ENCODE results near the gene VPS37D. TPM values are rescaled to one million over a fixed set of nuclear protein-coding genes. Genes with fewer than 3 reads are reported as not detected.

VPS37D gene
- polyA plus RNA-seq, 3 donors: not detected

DNA sequence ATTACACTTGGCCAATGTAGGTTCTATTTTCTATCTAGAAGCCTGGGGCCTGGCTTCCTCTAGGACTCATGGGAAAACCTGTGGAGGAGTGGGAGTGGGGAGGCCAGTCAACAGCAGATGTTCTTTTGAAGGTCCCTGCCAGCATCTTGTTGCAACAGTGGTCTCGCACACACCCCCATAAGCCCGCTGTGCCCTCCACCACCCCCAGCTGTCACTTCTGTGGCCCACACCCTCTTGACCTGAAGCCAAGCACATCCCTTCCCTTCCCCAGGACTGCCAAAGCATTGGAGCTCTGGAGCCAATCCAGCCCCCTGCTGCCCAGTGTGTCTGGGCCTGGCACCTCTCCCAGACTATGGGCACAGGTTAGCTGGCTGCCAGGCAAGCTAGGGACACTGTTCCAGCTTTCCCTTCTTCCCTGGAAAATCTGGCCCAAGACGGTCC is 53.8 kb downstream of the VPS37D start:
- peaks cover 6 to 10% of the 10 kb centered on the region in 2 donors for H3K36me3 Mint-ChIP-seq
- peaks cover 0 to 20% (median 14%) of the 10 kb centered on the region in 7 donors for H3K9me3 Mint-ChIP-seq
- Histone ChIP-seq H3K4me1 (ENCODE audit: control insufficient read depth in 1 of 2, insufficient read depth in 2 of 2, low read length in 2 of 2) (peaks cover 28 to 35% of the 10 kb centered on the region in 2 donors), H4K20me1 (ENCODE audit: insufficient read depth, low read length) (no peaks in the 10 kb centered on the region), H3K27ac (ENCODE audit: low read depth in 1 of 2, low read length in 2 of 2) (no peak overlapping the region), H3K4me2 (replicated peaks; ENCODE audit: extremely low read depth, low read length, poor library complexity, severe bottlenecking) (no peak overlapping the region), H3K36me3 (replicated peaks in 1 of 2; ENCODE audit: control insufficient read depth in 1 of 2, insufficient read depth in 2 of 2, low read length in 2 of 2) (no peaks in the 10 kb centered on the region), H3K79me2 (ENCODE audit: insufficient read depth, low read length) (no peaks in the 10 kb centered on the region), H2AFZ (ENCODE audit: insufficient read depth, low read depth, low read length, poor library complexity, severe bottlenecking) (no peak overlapping the region), H3K9me3 (replicated peaks in 1 of 2; ENCODE audit: control insufficient read depth in 1 of 2, insufficient read depth in 1 of 2, low read length in 2 of 2) (peaks cover 0 to 4% of the 10 kb centered on the region in 2 donors), H3K4me3 (replicated peaks in 1 of 3; ENCODE audit: low read depth in 2 of 3, low read length in 3 of 3) (no peak overlapping the region), H3K27me3 (ENCODE audit: control insufficient read depth in 2 of 2, insufficient read depth in 2 of 2, low read length in 2 of 2) (peaks cover 22 to 79% of the 10 kb centered on the region in 2 donors), H3K9ac (ENCODE audit: insufficient read depth, low read length, poor library complexity, severe bottlenecking) (no peak overlapping the region)
- peaks cover 29% of the 10 kb centered on the region for H3K4me1 Mint-ChIP-seq
- peak overlapping the region in 1 of 7 donors; percentile 85 for H3K27ac Mint-ChIP-seq
- intact Hi-C loops (cut with micrococcal nuclease): loop anchor here in 1 of 2 donors (5.0 kb wide), 1 partner anchor 54 kb away; the partner anchor contains the start of gene VPS37D
- peak overlapping the region in 1 of 2 donors; percentile 92 for H3K4me3 Mint-ChIP-seq
- TF ChIP-seq, protein P1, sequence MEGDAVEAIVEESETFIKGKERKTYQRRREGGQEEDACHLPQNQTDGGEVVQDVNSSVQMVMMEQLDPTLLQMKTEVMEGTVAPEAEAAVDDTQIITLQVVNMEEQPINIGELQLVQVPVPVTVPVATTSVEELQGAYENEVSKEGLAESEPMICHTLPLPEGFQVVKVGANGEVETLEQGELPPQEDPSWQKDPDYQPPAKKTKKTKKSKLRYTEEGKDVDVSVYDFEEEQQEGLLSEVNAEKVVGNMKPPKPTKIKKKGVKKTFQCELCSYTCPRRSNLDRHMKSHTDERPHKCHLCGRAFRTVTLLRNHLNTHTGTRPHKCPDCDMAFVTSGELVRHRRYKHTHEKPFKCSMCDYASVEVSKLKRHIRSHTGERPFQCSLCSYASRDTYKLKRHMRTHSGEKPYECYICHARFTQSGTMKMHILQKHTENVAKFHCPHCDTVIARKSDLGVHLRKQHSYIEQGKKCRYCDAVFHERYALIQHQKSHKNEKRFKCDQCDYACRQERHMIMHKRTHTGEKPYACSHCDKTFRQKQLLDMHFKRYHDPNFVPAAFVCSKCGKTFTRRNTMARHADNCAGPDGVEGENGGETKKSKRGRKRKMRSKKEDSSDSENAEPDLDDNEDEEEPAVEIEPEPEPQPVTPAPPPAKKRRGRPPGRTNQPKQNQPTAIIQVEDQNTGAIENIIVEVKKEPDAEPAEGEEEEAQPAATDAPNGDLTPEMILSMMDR (IDR thresholded peaks at IDR 0.05): no peak
- no peak for DNase-seq
- H3K27me3 Mint-ChIP-seq (ENCODE audit: low read depth in 3 of 3): peaks cover 59 to 68% (median 63%) of the 10 kb centered on the region in 3 donors
- 83% methylated on average over 3 of the region's 3 CpGs for WGBS (ENCODE audit: insufficient coverage)

Small RNAs within 50 kb of the gene (small RNA-seq; reads per million reads assigned to genes)
- gene MIR4284 (ENCODE audit: insufficient read length, low read depth): not detected

Other genes with a start within 250 kb of the VPS37D start
- under 1 TPM in 2 of 3 donors, not detected in 1; 0.07 to 0.11 TPM for gene FZD9, start 234.1 kb upstream of the VPS37D start, polyA plus RNA-seq
- 10 to 100 TPM in 1 of 3 donors, 1 to 10 TPM in 2; 2.5 to 12.1 (median 5.0) TPM for gene BAZ1B, start 145.5 kb upstream of the VPS37D start, polyA plus RNA-seq
- 10 to 100 TPM; 53.5 to 73.8 (median 68.7) TPM for gene BCL7B, start 110.1 kb upstream of the VPS37D start, polyA plus RNA-seq
- gene TBL2, start 89.3 kb upstream of the VPS37D start, polyA plus RNA-seq: 10 to 100 TPM; 10.4 to 40.1 (median 26.2) TPM
- under 1 TPM in 2 of 3 donors, not detected in 1; 0.15 to 0.24 TPM for gene MLXIPL, start 43.3 kb upstream of the VPS37D start, polyA plus RNA-seq
- gene DNAJC30, start 15.6 kb downstream of the VPS37D start, polyA plus RNA-seq: 1 to 10 TPM; 2.4 to 5.2 (median 3.2) TPM
- gene BUD23, start 15.8 kb downstream of the VPS37D start, polyA plus RNA-seq: 10 to 100 TPM; 44.5 to 51.9 (median 51.1) TPM
- 1 to 10 TPM in 1 of 3 donors, under 1 TPM in 2; 0.27 to 2.7 (median 0.37) TPM for gene STX1A, start 51.8 kb downstream of the VPS37D start, polyA plus RNA-seq
- 10 to 100 TPM; 20.3 to 23.5 (median 22.1) TPM for gene ABHD11, start 71.0 kb downstream of the VPS37D start, polyA plus RNA-seq
- not detected for gene CLDN3, start 102.4 kb downstream of the VPS37D start, polyA plus RNA-seq
- under 1 TPM in 1 of 3 donors, not detected in 2; 0.01 TPM for gene CLDN4, start 163.2 kb downstream of the VPS37D start, polyA plus RNA-seq
- 1 to 10 TPM; 1.1 to 2.1 (median 1.2) TPM for gene METTL27, start 174.7 kb downstream of the VPS37D start, polyA plus RNA-seq
- gene TMEM270, start 193.3 kb downstream of the VPS37D start, polyA plus RNA-seq: not detected

Data from CD14-positive monocyte (primary cell).